Mesenchymal stem cell (in vitro differentiated cells and primary cell): ENCODE data around the gene AICDA. TPM values are rescaled to one million over a fixed set of nuclear protein-coding genes. Genes with fewer than 3 reads are reported as not detected.

Source experiments
- small RNA-seq: library from polyadenylated mRNA; stranded (forward); fragments of <200 nt; extraction: miRNeasy Mini kit (QIAGEN cat#:217004); gene quantifications from one replicate; pipeline ENCODE3, GENCODE V24; 2013; ENCODE audit warnings: low read depth

The AICDA gene

Small RNAs within 50 kb of the gene (small RNA-seq; reads per million reads assigned to genes)
- gene RF00019 (not detected), gene RF00564 (not detected)
